HepG2 (cell line): ENCODE data around the gene CBX2. TPM values are rescaled to one million over a fixed set of nuclear protein-coding genes. Genes with fewer than 3 reads are reported as not detected.

Experiments used
- BRD4 ChIP-seq: sonication (generic); formaldehyde crosslinking; IDR thresholded peaks from 2 replicates; pipeline ENCODE4 v1.4.0; 2020; ENCODE audit warnings: missing genetic modification reagents
- CCDC6 ChIP-seq: sonication (generic); formaldehyde crosslinking; IDR thresholded peaks from 2 replicates; pipeline ENCODE4 v1.8.1; 2022; ENCODE audit warnings: mild to moderate bottlenecking, missing genetic modification reagents, moderate library complexity
- ETV6 ChIP-seq: sonication (generic); formaldehyde crosslinking; conservative IDR thresholded peaks from 2 replicates; pipeline ENCODE4 v1.4.0; 2020; ENCODE audit warnings: missing genetic modification reagents
- FIP1L1 ChIP-seq: fragments of 200-400 bp; formaldehyde crosslinking; IDR thresholded peaks from 2 replicates; pipeline ENCODE4 v1.6.1; 2018; ENCODE audit warnings: low read depth, mild to moderate bottlenecking, low read length, moderate library complexity, borderline replicate concordance; ENCODE audit not compliant: insufficient read depth
- FOXK1 ChIP-seq: sonication (generic); formaldehyde crosslinking; IDR thresholded peaks from 2 replicates; pipeline ENCODE4 v1.4.0; 2020; ENCODE audit warnings: low read depth, missing genetic modification reagents, borderline replicate concordance
- PAWR ChIP-seq: sonication (generic); formaldehyde crosslinking; IDR thresholded peaks from 2 replicates; pipeline ENCODE4 v1.4.0; 2020; ENCODE audit warnings: missing genetic modification reagents, mild to moderate bottlenecking, borderline replicate concordance
- RAD51 ChIP-seq: fragments of 450-650 bp; IDR thresholded peaks from 2 replicates; pipeline ENCODE4 v1.6.1; 2016; ENCODE audit warnings: borderline replicate concordance
- SALL1 ChIP-seq: sonication (generic); formaldehyde crosslinking; IDR thresholded peaks from 2 replicates; pipeline ENCODE4 v1.8.0; 2022; ENCODE audit warnings: mild to moderate bottlenecking, missing genetic modification reagents
- TCF12 ChIP-seq, 2 experiments: fragments of 450-650 bp in 1 of 2; sonication (generic) in 1 of 2; formaldehyde crosslinking in 1 of 2; IDR thresholded peaks; 2 replicates each; pipeline versions ENCODE4 v1.6.1 to v1.8.0; 2017 to 2022; ENCODE audit warnings: antibody characterized with exemption in 1 of 2, mild to moderate bottlenecking in 1 of 2, missing genetic modification reagents in 1 of 2, moderate library complexity in 1 of 2
- TRIM22 ChIP-seq: fragments of 450-650 bp; IDR thresholded peaks from 2 replicates; pipeline ENCODE4 v1.6.1; 2017
- ZBTB42 ChIP-seq: sonication (generic); formaldehyde crosslinking; IDR thresholded peaks from 2 replicates; pipeline ENCODE4 v1.5.0; 2020; ENCODE audit warnings: mild to moderate bottlenecking, missing genetic modification reagents
- ZBTB46 ChIP-seq: sonication (generic); formaldehyde crosslinking; IDR thresholded peaks from 2 replicates; pipeline ENCODE4 v1.4.0; 2020; ENCODE audit warnings: mild to moderate bottlenecking, missing genetic modification reagents, borderline replicate concordance
- ZNF160 ChIP-seq: sonication (generic); formaldehyde crosslinking; IDR thresholded peaks from 2 replicates; pipeline ENCODE4 v1.8.0; 2022; ENCODE audit warnings: mild to moderate bottlenecking, inconsistent platforms, missing genetic modification reagents
- ZSCAN21 ChIP-seq: sonication (generic); formaldehyde crosslinking; IDR thresholded peaks from 2 replicates; pipeline ENCODE4 v1.8.0; 2022; ENCODE audit warnings: mild to moderate bottlenecking, missing genetic modification reagents, moderate library complexity, borderline replicate concordance
- polyA plus RNA-seq, 8 experiments: library from polyadenylated mRNA; depleted of rRNA in 3 of 8; stranded (reverse) in 7 of 8; unstranded in 1 of 8; fragments of >200 nt; fragmentation: Illumina TruSeq in 4 of 8; extraction: Trizol in 4 of 8; gene quantifications; 2 replicates each; pipeline versions ENCODE4 v1.2.1 to v1.2.3, GENCODE V29; 2011 to 2016; ENCODE audit warnings: low read depth in 4 of 8, missing spikeins in 1 of 8, mixed read lengths in 1 of 8; ENCODE audit not compliant: insufficient read depth in 1 of 8
- total RNA-seq, 5 experiments: library from RNA; depleted of rRNA; stranded (reverse); fragments of >200 nt; fragmentation: Illumina TruSeq; extraction: Trizol; gene quantifications; 2 replicates each; pipeline ENCODE4 v1.2.3, GENCODE V29; 2016; ENCODE audit warnings: low read depth in 1 of 5
- TF ChIP-seq, protein P1 (sequence below): sonication (generic); formaldehyde crosslinking; IDR thresholded peaks from 2 replicates; pipeline ENCODE4 v1.4.0; 2020; ENCODE audit warnings: missing genetic modification reagents
- TF ChIP-seq, protein P2 (sequence below), 2 experiments: sonication (generic) in 1 of 2; formaldehyde crosslinking in 1 of 2; IDR thresholded peaks; 2 replicates each; pipeline versions ENCODE4 v1.6.1 to v1.9.0; 2014 to 2022; ENCODE audit warnings: antibody characterized with exemption in 1 of 2, borderline replicate concordance in 1 of 2, inconsistent platforms in 1 of 2, low read depth in 1 of 2, missing genetic modification reagents in 1 of 2

The CBX2 gene
- total and polyA plus RNA-seq, 2 of the 13 experiments (the other 11 are each of a cell fraction or from before 2014, with no cell fraction given): 14.5 to 31.1 TPM

GRCh38 chr17:79789943-79790804 is 12.2 kb downstream of the CBX2 start (continued):
- TF ChIP-seq, protein P1, sequence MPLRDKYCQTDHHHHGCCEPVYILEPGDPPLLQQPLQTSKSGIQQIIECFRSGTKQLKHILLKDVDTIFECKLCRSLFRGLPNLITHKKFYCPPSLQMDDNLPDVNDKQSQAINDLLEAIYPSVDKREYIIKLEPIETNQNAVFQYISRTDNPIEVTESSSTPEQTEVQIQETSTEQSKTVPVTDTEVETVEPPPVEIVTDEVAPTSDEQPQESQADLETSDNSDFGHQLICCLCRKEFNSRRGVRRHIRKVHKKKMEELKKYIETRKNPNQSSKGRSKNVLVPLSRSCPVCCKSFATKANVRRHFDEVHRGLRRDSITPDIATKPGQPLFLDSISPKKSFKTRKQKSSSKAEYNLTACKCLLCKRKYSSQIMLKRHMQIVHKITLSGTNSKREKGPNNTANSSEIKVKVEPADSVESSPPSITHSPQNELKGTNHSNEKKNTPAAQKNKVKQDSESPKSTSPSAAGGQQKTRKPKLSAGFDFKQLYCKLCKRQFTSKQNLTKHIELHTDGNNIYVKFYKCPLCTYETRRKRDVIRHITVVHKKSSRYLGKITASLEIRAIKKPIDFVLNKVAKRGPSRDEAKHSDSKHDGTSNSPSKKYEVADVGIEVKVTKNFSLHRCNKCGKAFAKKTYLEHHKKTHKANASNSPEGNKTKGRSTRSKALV (CRISPR knock-in tag): peak; percentile 50; the same call in 1 of the 2 replicates
- TF ChIP-seq ZBTB46 (no peak), ZNF160 (CRISPR knock-in tag) (no peak), PAWR (CRISPR knock-in tag) (no peak), RAD51 (no peak), ZSCAN21 (CRISPR knock-in tag) (0 out of 2 replicates have a peak, but pooled peaks have one; percentile 12), TCF12 (IDR thresholded peaks at IDR 0.05) (no peak), TCF12 (CRISPR knock-in tag; IDR thresholded peaks at IDR 0.05) (0 out of 2 replicates have a peak, but pooled peaks have one; percentile 36), TRIM22 (no peak), FOXK1 (no peak), BRD4 (no peak; the same call in 1 of the 2 replicates), CCDC6 (CRISPR knock-in tag) (no peak), SALL1 (peak; percentile 20; the same call in 1 of the 2 replicates), ZBTB42 (CRISPR knock-in tag) (no peak), FIP1L1 (no peak), ETV6 (CRISPR knock-in tag) (no peak)
- TF ChIP-seq, protein P2, sequence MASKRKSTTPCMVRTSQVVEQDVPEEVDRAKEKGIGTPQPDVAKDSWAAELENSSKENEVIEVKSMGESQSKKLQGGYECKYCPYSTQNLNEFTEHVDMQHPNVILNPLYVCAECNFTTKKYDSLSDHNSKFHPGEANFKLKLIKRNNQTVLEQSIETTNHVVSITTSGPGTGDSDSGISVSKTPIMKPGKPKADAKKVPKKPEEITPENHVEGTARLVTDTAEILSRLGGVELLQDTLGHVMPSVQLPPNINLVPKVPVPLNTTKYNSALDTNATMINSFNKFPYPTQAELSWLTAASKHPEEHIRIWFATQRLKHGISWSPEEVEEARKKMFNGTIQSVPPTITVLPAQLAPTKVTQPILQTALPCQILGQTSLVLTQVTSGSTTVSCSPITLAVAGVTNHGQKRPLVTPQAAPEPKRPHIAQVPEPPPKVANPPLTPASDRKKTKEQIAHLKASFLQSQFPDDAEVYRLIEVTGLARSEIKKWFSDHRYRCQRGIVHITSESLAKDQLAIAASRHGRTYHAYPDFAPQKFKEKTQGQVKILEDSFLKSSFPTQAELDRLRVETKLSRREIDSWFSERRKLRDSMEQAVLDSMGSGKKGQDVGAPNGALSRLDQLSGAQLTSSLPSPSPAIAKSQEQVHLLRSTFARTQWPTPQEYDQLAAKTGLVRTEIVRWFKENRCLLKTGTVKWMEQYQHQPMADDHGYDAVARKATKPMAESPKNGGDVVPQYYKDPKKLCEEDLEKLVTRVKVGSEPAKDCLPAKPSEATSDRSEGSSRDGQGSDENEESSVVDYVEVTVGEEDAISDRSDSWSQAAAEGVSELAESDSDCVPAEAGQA (IDR thresholded peaks at IDR 0.05; ENCODE audit: low read depth): no peak; the same call in 1 of the 2 replicates
- TF ChIP-seq, protein P2 (CRISPR knock-in tag; IDR thresholded peaks at IDR 0.05; ENCODE audit: borderline replicate concordance): no peak
